Measurements from ENCODE around the gene SLC44A1.

The SLC44A1 gene

GRCh38 chr9:105341434-105342146 is 97.1 kb downstream of the SLC44A1 start:
- no peak overlapping the region for H3K4me3 ChIP-seq (replicated peaks; ENCODE audit: insufficient read depth, low read length)
- H3K27ac ChIP-seq (replicated peaks): no peak overlapping the region
- TF ChIP-seq POLR2AphosphoS5 (IDR thresholded peaks at IDR 0.05; ENCODE audit: low read depth): no peak
- no peak for TF ChIP-seq CTCF (IDR thresholded peaks at IDR 0.05; ENCODE audit: insufficient read depth, low read length)
- no peak for TF ChIP-seq GABPA (IDR thresholded peaks at IDR 0.05; ENCODE audit: low read depth)
- no peak for DNase-seq (ENCODE audit: low read depth in 1 of 2, low spot score in 1 of 2)
- H3K27me3 ChIP-seq (ENCODE audit: insufficient read depth, poor library complexity, severe bottlenecking): no peaks in the 10 kb centered on the region

GRCh38 chr9:105342147-105342505 is 97.7 kb downstream of the SLC44A1 start:
- TF ChIP-seq SPI1 (IDR thresholded peaks at IDR 0.05; ENCODE audit: borderline replicate concordance, low read depth): no peak
- TF ChIP-seq GABPA (IDR thresholded peaks at IDR 0.05; ENCODE audit: low read depth): no peak
- no peak for TF ChIP-seq CTCF (IDR thresholded peaks at IDR 0.05; ENCODE audit: insufficient read depth, low read length)
- TF ChIP-seq POLR2AphosphoS5 (IDR thresholded peaks at IDR 0.05; ENCODE audit: low read depth): no peak
- TF ChIP-seq REST (IDR thresholded peaks at IDR 0.05; ENCODE audit: insufficient replicate concordance, low read depth): no peak
- DNase-seq (ENCODE audit: low read depth in 1 of 2, low spot score in 1 of 2): no peak
- H3K27me3 ChIP-seq (ENCODE audit: insufficient read depth, poor library complexity, severe bottlenecking): no peaks in the 10 kb centered on the region
- no peak overlapping the region for H3K4me3 ChIP-seq (replicated peaks; ENCODE audit: insufficient read depth, low read length)
- H3K27ac ChIP-seq (replicated peaks): no peak overlapping the region

- no peaks in the 10 kb centered on the region for H3K27me3 ChIP-seq (ENCODE audit: insufficient read depth, poor library complexity, severe bottlenecking)
- no peak overlapping the region for H3K27ac ChIP-seq (replicated peaks)
- no peak for TF ChIP-seq CTCF (IDR thresholded peaks at IDR 0.05; ENCODE audit: insufficient read depth, low read length)
- no peak for DNase-seq (ENCODE audit: low read depth in 1 of 2, low spot score in 1 of 2)
- no peak overlapping the region for H3K4me3 ChIP-seq (replicated peaks; ENCODE audit: insufficient read depth, low read length)
Measured at GRCh38 chr9:105344283-105344682, 99.8 kb downstream of the SLC44A1 start.

GRCh38 chr9:105345626-105346025 is 101.2 kb downstream of the SLC44A1 start:
- Histone ChIP-seq H3K27me3 (ENCODE audit: insufficient read depth, poor library complexity, severe bottlenecking) (no peaks in the 10 kb centered on the region), H3K27ac (replicated peaks) (no peak overlapping the region), H3K4me3 (replicated peaks; ENCODE audit: insufficient read depth, low read length) (no peak overlapping the region)
- TF ChIP-seq SPI1 (IDR thresholded peaks at IDR 0.05; ENCODE audit: borderline replicate concordance, low read depth) (no peak), GABPA (IDR thresholded peaks at IDR 0.05; ENCODE audit: low read depth) (no peak), CTCF (IDR thresholded peaks at IDR 0.05; ENCODE audit: insufficient read depth, low read length) (no peak), POLR2AphosphoS5 (IDR thresholded peaks at IDR 0.05; ENCODE audit: low read depth) (no peak), REST (IDR thresholded peaks at IDR 0.05; ENCODE audit: insufficient replicate concordance, low read depth) (no peak)
- DNase-seq (ENCODE audit: low read depth in 1 of 2, low spot score in 1 of 2): no peak
